HepG2 (cell line): ENCODE measurements around the gene CCR5AS.
A peak's percentile ranks its signal among the peaks of the same experiment; 100 is the strongest.

Source experiments
- ATAC-seq: fragments of 200-7000 bp; cut with Tn5 transposase; 3 replicates; pipeline ENCODE4 v1.9.1; 2020; ENCODE audit warnings: mild to moderate bottlenecking, moderate library complexity
- BruUV-seq: library from RNA; stranded (reverse); fragments of 400-500 nt; replicated peaks from 2 replicates; lab custom pipeline; 2021; lab: Mats Ljungman, UMichigan
- CTCF ChIA-PET: fragments of 300-600 bp; formaldehyde crosslinking; extraction: SDS; loops from one replicate; lab custom pipeline; 2021; ENCODE audit warnings: low total read pairs, inconsistent platforms, low intra/inter-chr PET ratio; lab: Yijun Ruan, JAX
- POLR2A ChIA-PET: fragments of 350-600 bp; sonication (Branson Sonifier 250); formaldehyde crosslinking; loops from one replicate; lab custom pipeline; 2020; ENCODE audit warnings: antibody characterized with exemption, inconsistent platforms; lab: Yijun Ruan, JAX
- DNase-seq: peaks from one replicate; pipeline ENCODE4 v3.0.0-alpha.2; 2015; ENCODE audit warnings: low spot score
- FAIRE-seq: peaks from 3 replicates; lab custom pipeline; 2011; peaks lifted over from hg19 to GRCh38; lab: Jason Lieb, UNC
- H2AFZ ChIP-seq: one replicate; pipeline ENCODE4 v1.6.1; 2011; ENCODE audit warnings: low read length, inconsistent platforms
- H3K27ac ChIP-seq: fragments of 300-600 bp; 3 replicates; pipeline ENCODE4 v1.8.0; 2011; ENCODE audit warnings: mixed run types, mild to moderate bottlenecking, mixed read lengths, low read length, inconsistent platforms; ENCODE audit not compliant: insufficient read depth; ENCODE audit errors: extremely low read length
- H3K27me3 ChIP-seq, 2 experiments: fragments of 200-600 bp in 1 of 2; 2 replicates in 1 of 2; 3 replicates in 1 of 2; pipeline versions ENCODE4 v1.6.0 to v1.8.0; 2011; ENCODE audit warnings: low read length in 2 of 2, mild to moderate bottlenecking in 2 of 2, moderate library complexity in 2 of 2, inconsistent platforms in 1 of 2; ENCODE audit not compliant: insufficient read depth in 2 of 2, control insufficient read depth in 1 of 2
- H3K36me3 ChIP-seq, 2 experiments: fragments of 200-600 bp in 1 of 2; replicated peaks in 1 of 2; 2 replicates in 1 of 2; 3 replicates in 1 of 2; pipeline versions ENCODE4 v1.5.1 to v1.8.0; 2011; ENCODE audit warnings: low read length in 2 of 2, inconsistent platforms in 1 of 2; ENCODE audit not compliant: insufficient read depth in 2 of 2, control insufficient read depth in 1 of 2
- H3K4me1 ChIP-seq: 2 replicates; pipeline ENCODE4 v1.5.1; 2012; ENCODE audit warnings: low read length, inconsistent platforms; ENCODE audit not compliant: insufficient read depth
- H3K4me2 ChIP-seq: 2 replicates; pipeline ENCODE4 v1.6.0; 2011; ENCODE audit warnings: low read depth, low read length, inconsistent platforms
- H3K4me3 ChIP-seq, 3 experiments: fragments of 200-600 bp in 1 of 3; sonication (generic), shearing (Covaris generic) in 1 of 3; replicated peaks in 1 of 3; 2 replicates each; pipeline ENCODE4 v1.5.1; 2011 to 2016; ENCODE audit warnings: low read length in 3 of 3, inconsistent platforms in 2 of 3, low read depth in 2 of 3, mild to moderate bottlenecking in 2 of 3, control low read depth in 1 of 3, mixed read lengths in 1 of 3; ENCODE audit not compliant: insufficient read depth in 1 of 3
- H3K79me2 ChIP-seq: one replicate; pipeline ENCODE4 v1.6.1; 2011; ENCODE audit warnings: low read length, inconsistent platforms; ENCODE audit not compliant: insufficient read depth
- H3K9ac ChIP-seq: 2 replicates; pipeline ENCODE4 v1.6.0; 2011; ENCODE audit warnings: mild to moderate bottlenecking, low read depth, low read length, inconsistent platforms; ENCODE audit not compliant: insufficient read depth
- H3K9me3 ChIP-seq: 2 replicates; pipeline ENCODE4 v1.5.1; 2012; ENCODE audit warnings: mild to moderate bottlenecking, low read length
- H4K20me1 ChIP-seq: 2 replicates; pipeline ENCODE4 v1.6.0; 2011; ENCODE audit warnings: inconsistent platforms, mild to moderate bottlenecking, low read length, moderate library complexity; ENCODE audit not compliant: insufficient read depth
- ARHGAP35 ChIP-seq: sonication (generic); formaldehyde crosslinking; IDR thresholded peaks from 2 replicates; pipeline ENCODE4 v1.9.0; 2022; ENCODE audit warnings: mild to moderate bottlenecking, inconsistent platforms, moderate library complexity, missing genetic modification reagents, borderline replicate concordance
- ATF1 ChIP-seq: IDR thresholded peaks from 2 replicates; pipeline ENCODE4 v1.6.1; 2016; ENCODE audit warnings: mild to moderate bottlenecking, control low read depth
- CEBPB ChIP-seq: IDR thresholded peaks from 2 replicates; pipeline ENCODE4 v1.6.1; 2011; ENCODE audit warnings: low read depth, low read length, improper control_type of control experiment, borderline replicate concordance
- GPN1 ChIP-seq: sonication (generic); formaldehyde crosslinking; IDR thresholded peaks from 2 replicates; pipeline ENCODE4 v1.5.1; 2020; ENCODE audit warnings: missing genetic modification reagents, borderline replicate concordance
- KMT2B ChIP-seq: IDR thresholded peaks from 2 replicates; pipeline ENCODE4 v1.6.1; 2016; ENCODE audit warnings: missing genetic modification reagents, missing compliant biosample characterization
- MTA1 ChIP-seq: sonication (generic); formaldehyde crosslinking; IDR thresholded peaks from 2 replicates; pipeline ENCODE4 v1.4.0; 2020; ENCODE audit warnings: missing genetic modification reagents, mild to moderate bottlenecking, borderline replicate concordance
- POLR2A ChIP-seq, 2 experiments: IDR thresholded peaks; 2 replicates each; pipeline ENCODE4 v1.6.1; 2011; ENCODE audit warnings: low read depth in 2 of 2, low read length in 2 of 2, mild to moderate bottlenecking in 1 of 2, moderate library complexity in 1 of 2; ENCODE audit not compliant: insufficient read depth in 1 of 2
- RERE ChIP-seq: IDR thresholded peaks from 2 replicates; pipeline ENCODE4 v1.6.1; 2016; ENCODE audit warnings: low read depth, missing genetic modification reagents, missing compliant biosample characterization
- REXO4 ChIP-seq: sonication (generic); formaldehyde crosslinking; IDR thresholded peaks from 2 replicates; pipeline ENCODE4 v1.8.0; 2022; ENCODE audit warnings: missing genetic modification reagents, mild to moderate bottlenecking, borderline replicate concordance
- TAF15 ChIP-seq: fragments of 200-400 bp; formaldehyde crosslinking; IDR thresholded peaks from one replicate; pipeline ENCODE4 v1.6.1; 2018; ENCODE audit warnings: mild to moderate bottlenecking, low read depth, low read length; ENCODE audit not compliant: poor library complexity, severe bottlenecking
- ZFY ChIP-seq: sonication (generic); formaldehyde crosslinking; IDR thresholded peaks from 2 replicates; pipeline ENCODE4 v1.4.0; 2020; ENCODE audit warnings: missing genetic modification reagents
- ZNF260 ChIP-seq: sonication (generic); formaldehyde crosslinking; IDR thresholded peaks from 2 replicates; pipeline ENCODE4 v1.4.0; 2020; ENCODE audit warnings: missing genetic modification reagents, low read depth, mild to moderate bottlenecking, borderline replicate concordance
- ZNF747 ChIP-seq: sonication (generic); formaldehyde crosslinking; IDR thresholded peaks from 2 replicates; pipeline ENCODE4 v1.8.1; 2023; ENCODE audit warnings: missing genetic modification reagents, mild to moderate bottlenecking, borderline replicate concordance
- ZNF816 ChIP-seq: sonication (generic); formaldehyde crosslinking; IDR thresholded peaks from 2 replicates; pipeline ENCODE4 v1.8.0; 2022; ENCODE audit warnings: missing genetic modification reagents, mild to moderate bottlenecking, borderline replicate concordance
- WGBS: methylation state at CpG from one replicate; pipeline ENCODE4 v1.1.6; 2017; ENCODE audit warnings: low lambda C conversion rate; 5-methylcytosine and 5-hydroxymethylcytosine counted together
- in situ Hi-C: cut with HindIII; loops from 2 replicates; pipeline ENCODE4 v1.10.0; 2017; ENCODE audit warnings: low pct_unique_long_range_greater_than_20kb; ENCODE audit not compliant: extremely low pct_ligation_motif_present
- intact Hi-C: fragments of 100-400 bp; cut with micrococcal nuclease; formaldehyde crosslinking; loops from one replicate; pipeline ENCODE4 v1.10.0; 2022; ENCODE audit not compliant: unreplicated experiment

Gene CCR5AS

GRCh38 chr3:46318207-46318927, 88.5 kb downstream of the CCR5AS start:
- CTCF ChIA-PET, result no interaction called here
- in situ Hi-C loops, result no loop called here

GRCh38 chr3:46316206-46316605, 90.7 kb downstream of the CCR5AS start:
- ChIA-PET CTCF (no interaction called here), POLR2A (no interaction called here)
- in situ Hi-C loops, result no loop called here
- H3K4me2 ChIP-seq, result no peak overlapping the region
- intact Hi-C loops, result no loop called here
- FAIRE-seq (no peak), ATAC-seq (no peak), DNase-seq (no peak)
- no peaks in the 10 kb centered on the region for H3K4me1 ChIP-seq
- no peaks in the 10 kb centered on the region for H3K27me3 ChIP-seq
- H3K9me3 ChIP-seq, result no peaks in the 10 kb centered on the region
- no peak overlapping the region for H3K4me3 ChIP-seq
- no peak overlapping the region for H2AFZ ChIP-seq
- no peaks in the 10 kb centered on the region for H4K20me1 ChIP-seq
- H3K9ac ChIP-seq, result no peak overlapping the region
- H3K36me3 ChIP-seq, result no peaks in the 10 kb centered on the region
- no TSS peak for BruUV-seq
- no peak overlapping the region for H3K27ac ChIP-seq
- H3K79me2 ChIP-seq, result no peaks in the 10 kb centered on the region
- no peak for TF ChIP-seq ATF1 (CRISPR knock-in tag)
- TF ChIP-seq MTA1 (CRISPR knock-in tag), result no peak
- no peak for TF ChIP-seq ZNF816
- TF ChIP-seq RERE (CRISPR knock-in tag), result no peak
- TF ChIP-seq KMT2B (CRISPR knock-in tag), result no peak
- no peak for TF ChIP-seq ARHGAP35 (CRISPR knock-in tag)
- no peak for TF ChIP-seq ZFY

More at GRCh38 chr3:46318207-46318927, 88.5 kb downstream of the CCR5AS start:
- Histone ChIP-seq H4K20me1 (no peaks in the 10 kb centered on the region), H3K9me3 (no peaks in the 10 kb centered on the region), H3K79me2 (no peaks in the 10 kb centered on the region), H3K36me3 (no peaks in the 10 kb centered on the region), H3K27me3 (peaks cover 0 to 3% of the 10 kb centered on the region in 2 experiments; a peak in 1 of 5 replicates), H2AFZ (no peak overlapping the region), H3K4me2 (no peak overlapping the region), H3K9ac (no peak overlapping the region), H3K27ac (no peak overlapping the region), H3K4me3 (no peak overlapping the region), H3K4me1 (no peaks in the 10 kb centered on the region)
- DNase-seq (no peak), ATAC-seq (no peak), FAIRE-seq (no peak)
- WGBS, result 23% methylated on average over 3 of the region's 3 CpGs
- intact Hi-C loops, result no loop called here
- POLR2A ChIA-PET, result no interaction called here
- no TSS peak for BruUV-seq
- TF ChIP-seq TAF15, result no peak
- TF ChIP-seq CEBPB, result 0 out of 2 replicates have a peak, but pooled peaks have one; percentile 1
- TF ChIP-seq REXO4 (CRISPR knock-in tag), result no peak
- no peak for TF ChIP-seq ZNF260 (CRISPR knock-in tag)
- no peak for TF ChIP-seq ZNF747
- no peak for TF ChIP-seq GPN1
- TF ChIP-seq POLR2A (IDR thresholded peaks at IDR 0.05; ENCODE audit: insufficient read depth in 1 of 2, low read depth in 2 of 2, low read length in 2 of 2), result no peak
